SKM-1 treated with dmso at 0.1 percent for 144 hours (cell line): ENCODE measurements around the gene DHX8.

Source experiments
- DNase-seq: peaks from one replicate; lab custom pipeline; 2025; ENCODE audit not compliant: unreplicated experiment; lab: John Stamatoyannopoulos, UW

The DHX8 gene

GRCh38 chr17:43572368-43572980, 88.7 kb downstream of the DHX8 start:
- DNase-seq = no peak

- DNase-seq = no peak
Measured at GRCh38 chr17:43573579-43574321, 90.0 kb downstream of the DHX8 start.

GRCh38 chr17:43574348-43574747, 90.6 kb downstream of the DHX8 start:
- DNase-seq = no peak

GRCh38 chr17:43574896-43575525, 91.2 kb downstream of the DHX8 start:
- DNase-seq = no peak
